Activated CD8-positive, alpha-beta T cell treated with anti-CD3 and anti-CD28 coated beads, Interleukin-2, amount 10 ng/mL, durations not matched to agents 7 days and 5 days (primary cell): ENCODE measurements around the gene DAAM1. TPM values are rescaled to one million over a fixed set of nuclear protein-coding genes. Genes with fewer than 3 reads are reported as not detected.

Experiments used
- ATAC-seq: fragments of 150-1000 bp; cut with Tn5 transposase; one replicate; pipeline ENCODE4 v1.10.0; 2021; ENCODE audit warnings: moderate library complexity
- CTCF ChIA-PET: fragments of 350-600 bp; sonication (Branson Sonifier 250); formaldehyde crosslinking; loops from one replicate; lab custom pipeline; 2021; ENCODE audit warnings: antibody characterized with exemption; lab: Charles Lee
- POLR2A ChIA-PET: fragments of 350-600 bp; sonication (Branson Sonifier 250); formaldehyde crosslinking; loops from one replicate; lab custom pipeline; 2021; ENCODE audit warnings: antibody characterized with exemption; lab: Charles Lee
- DNase-seq: peaks from one replicate; pipeline ENCODE4 v3.0.0-alpha.2; 2020
- H3K27ac Mint-ChIP-seq: one replicate; pipeline ENCODE4 v1.8.0; 2021; ENCODE audit warnings: mild to moderate bottlenecking, mixed read lengths
- H3K27me3 Mint-ChIP-seq: one replicate; pipeline ENCODE4 v1.8.0; 2021; ENCODE audit warnings: low read depth, mixed read lengths
- H3K36me3 Mint-ChIP-seq: one replicate; pipeline ENCODE4 v1.8.0; 2021; ENCODE audit warnings: low read depth, mixed read lengths
- H3K4me1 Mint-ChIP-seq: one replicate; pipeline ENCODE4 v1.8.0; 2021; ENCODE audit warnings: low read depth, mixed read lengths
- H3K4me3 Mint-ChIP-seq: one replicate; pipeline ENCODE4 v1.8.0; 2021; ENCODE audit warnings: mild to moderate bottlenecking, mixed read lengths
- H3K9me3 Mint-ChIP-seq: one replicate; pipeline ENCODE4 v1.8.0; 2022; ENCODE audit warnings: mixed read lengths; ENCODE audit not compliant: insufficient read depth
- total RNA-seq, 2 experiments: library from RNA; stranded (reverse); gene quantifications; one replicate each; pipeline ENCODE4 v1.2.3, GENCODE V29; 2021

DAAM1 gene
- total RNA-seq, 2 experiments from 2014 or later, result 20.4 to 24.9 TPM

GRCh38 chr14:59247801-59248584 is 59.5 kb downstream of the DAAM1 start:
- no peak overlapping the region for H3K4me3 Mint-ChIP-seq
- H3K9me3 Mint-ChIP-seq, result no peaks in the 10 kb centered on the region
- DNase-seq (no peak), ATAC-seq (no peak)
- ChIA-PET POLR2A (no interaction called here), CTCF (no interaction called here)
- H3K4me1 Mint-ChIP-seq, result peaks cover 7% of the 10 kb centered on the region
- H3K27me3 Mint-ChIP-seq, result no peaks in the 10 kb centered on the region
- H3K36me3 Mint-ChIP-seq, result peaks cover 5% of the 10 kb centered on the region
- no peak overlapping the region for H3K27ac Mint-ChIP-seq

DNA sequence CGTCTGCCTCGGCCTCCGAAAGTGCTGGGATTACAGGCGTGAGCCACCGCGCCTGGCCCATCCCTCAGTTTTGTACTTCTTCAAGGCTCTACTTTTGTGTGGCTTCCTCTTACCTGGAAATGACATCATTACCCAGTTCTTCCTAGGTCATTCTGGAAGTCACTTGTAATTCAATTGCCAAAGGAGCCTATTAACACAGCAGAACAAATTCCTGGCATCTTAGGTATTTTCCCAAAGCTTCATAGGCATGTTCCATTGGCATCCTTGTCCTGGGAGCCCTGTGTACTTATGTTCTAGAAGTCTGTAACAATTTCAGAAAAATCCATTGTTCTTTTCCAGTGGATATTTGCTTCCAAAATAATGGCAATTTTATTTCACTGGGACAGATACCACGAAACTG is 60.6 kb downstream of the DAAM1 start:
- no peak for DNase-seq
- Mint-ChIP-seq H3K36me3 (peaks cover 5% of the 10 kb centered on the region), H3K27ac (no peak overlapping the region), H3K27me3 (no peaks in the 10 kb centered on the region), H3K4me1 (peaks cover 7% of the 10 kb centered on the region), H3K9me3 (no peaks in the 10 kb centered on the region), H3K4me3 (no peak overlapping the region)
- ChIA-PET CTCF (no interaction called here), POLR2A (no interaction called here)
- no peak for ATAC-seq

DNA sequence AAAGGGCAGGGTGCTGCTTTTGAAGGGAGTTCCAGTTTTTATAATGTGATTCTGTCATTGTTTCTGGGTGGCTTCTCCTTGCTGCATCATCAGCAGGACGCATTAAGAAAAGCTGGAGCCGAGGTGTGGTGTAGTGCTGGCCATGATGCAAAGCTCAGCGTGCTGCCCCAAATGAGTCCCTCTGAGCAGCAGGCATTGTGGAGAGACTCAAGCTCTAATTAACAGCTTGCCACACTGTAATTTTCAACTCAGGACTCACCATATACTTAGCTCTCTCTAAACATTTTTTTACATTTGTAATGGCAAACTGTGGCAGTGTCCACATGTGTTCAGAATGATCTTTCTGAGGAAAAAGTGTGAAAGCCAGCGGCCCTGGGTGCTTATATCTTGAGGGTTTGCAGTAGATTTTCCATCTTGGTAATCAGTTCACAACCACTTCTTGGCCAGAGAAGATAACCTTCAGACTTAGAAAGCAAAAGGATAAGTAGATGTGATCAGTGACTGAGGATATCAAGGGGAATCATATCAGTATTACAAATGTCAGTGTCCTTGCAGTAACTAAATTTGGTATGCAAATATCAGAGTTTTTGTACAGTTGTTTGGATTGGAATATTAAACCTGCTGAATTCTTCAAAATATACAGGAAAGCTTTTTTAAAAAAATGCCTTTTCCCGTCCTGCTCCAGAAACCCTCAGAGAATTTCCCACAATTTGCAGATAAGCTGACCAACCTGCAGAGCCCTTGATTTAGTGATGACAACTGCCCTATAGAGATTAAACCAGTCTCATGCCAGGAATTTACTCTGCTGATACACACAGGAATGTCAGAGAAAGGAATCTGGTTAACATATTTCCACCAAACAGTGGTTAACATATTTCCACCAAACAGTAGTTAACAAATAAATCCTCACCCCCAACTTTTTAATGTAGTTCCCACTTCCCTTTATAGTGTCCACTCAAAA is 63.6 kb downstream of the DAAM1 start:
- DNase-seq (no peak), ATAC-seq (no peak)
- Mint-ChIP-seq H3K36me3 (peaks cover 5% of the 10 kb centered on the region), H3K4me3 (no peak overlapping the region), H3K9me3 (no peaks in the 10 kb centered on the region), H3K27ac (no peak overlapping the region), H3K4me1 (no peaks in the 10 kb centered on the region), H3K27me3 (no peaks in the 10 kb centered on the region)
- ChIA-PET POLR2A (no interaction called here), CTCF (interaction anchor here (0.8 kb wide), 1 partner anchor 11 kb away, joined by 3 read pairs; no protein-coding TSS in a partner anchor)

GRCh38 chr14:59252772-59253500 is 64.5 kb downstream of the DAAM1 start:
- ChIA-PET POLR2A (no interaction called here), CTCF (no interaction called here)
- Mint-ChIP-seq H3K4me3 (no peak overlapping the region), H3K9me3 (no peaks in the 10 kb centered on the region), H3K27ac (no peak overlapping the region), H3K27me3 (no peaks in the 10 kb centered on the region), H3K36me3 (peaks cover 7% of the 10 kb centered on the region), H3K4me1 (no peaks in the 10 kb centered on the region)
- DNase-seq (no peak), ATAC-seq (no peak)

DNA sequence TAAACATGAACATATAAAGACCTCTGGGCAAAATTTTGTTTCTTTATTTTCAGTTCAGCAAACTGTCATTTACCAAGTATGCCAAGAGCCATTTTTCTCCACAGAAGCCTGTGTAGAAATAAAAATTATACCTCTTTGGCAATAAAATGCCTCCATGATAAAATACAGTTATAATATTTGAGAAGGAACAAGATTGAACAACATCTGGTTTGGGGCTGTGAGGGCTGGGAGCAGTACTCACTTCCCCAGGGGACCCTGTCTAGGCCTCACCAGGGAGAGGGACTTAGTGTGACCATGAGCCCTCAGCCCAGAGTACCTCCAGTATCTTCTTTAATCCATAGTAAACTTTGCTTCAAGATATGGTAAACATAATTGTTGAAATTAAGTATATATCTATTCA is 65.1 kb downstream of the DAAM1 start:
- no peaks in the 10 kb centered on the region for H3K4me1 Mint-ChIP-seq
- no peaks in the 10 kb centered on the region for H3K27me3 Mint-ChIP-seq
- no peak overlapping the region for H3K4me3 Mint-ChIP-seq
- H3K36me3 Mint-ChIP-seq, result peaks cover 6% of the 10 kb centered on the region
- ATAC-seq (no peak), DNase-seq (no peak)
- POLR2A ChIA-PET, result no interaction called here
- CTCF ChIA-PET, result no interaction called here
- no peaks in the 10 kb centered on the region for H3K9me3 Mint-ChIP-seq
- H3K27ac Mint-ChIP-seq, result no peak overlapping the region

DNA sequence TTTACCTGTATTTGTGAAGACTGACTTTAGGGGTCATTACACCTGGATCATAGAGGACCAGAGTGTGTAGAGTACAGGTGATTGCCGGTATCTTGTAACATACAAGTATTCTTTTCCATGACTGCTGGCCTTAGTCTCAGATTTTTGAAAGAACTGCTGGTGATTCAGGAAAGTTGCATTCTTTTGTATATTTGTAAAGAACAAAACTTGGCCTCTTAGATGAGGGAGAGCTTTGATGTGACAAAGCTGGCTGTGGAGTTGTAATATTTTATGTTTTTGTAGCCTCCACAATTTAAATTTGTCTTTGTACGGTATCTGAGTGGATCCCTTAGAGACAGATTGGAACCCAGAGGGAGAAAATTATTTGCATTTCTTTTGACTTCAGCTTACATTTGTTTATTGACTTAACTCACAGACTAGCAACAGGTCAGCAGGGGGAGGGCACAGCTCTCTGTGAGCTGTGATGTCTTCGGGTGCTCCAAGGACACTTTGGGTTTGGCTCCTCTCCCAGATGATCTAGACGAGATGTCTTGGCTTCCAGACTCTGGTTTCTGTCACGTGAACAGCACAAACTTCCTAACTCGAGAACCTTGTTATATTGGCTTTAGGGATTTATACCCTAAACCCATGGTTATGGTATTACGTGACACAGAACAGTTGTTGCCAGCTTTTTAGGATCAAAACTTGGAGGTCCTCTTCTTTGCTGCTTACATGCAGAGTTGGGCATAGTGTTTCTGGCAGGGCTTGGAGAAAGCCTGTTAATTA is 65.9 kb downstream of the DAAM1 start:
- CTCF ChIA-PET, result no interaction called here
- no peaks in the 10 kb centered on the region for H3K9me3 Mint-ChIP-seq
- ATAC-seq, result no peak
- POLR2A ChIA-PET, result no interaction called here
- peaks cover 6% of the 10 kb centered on the region for H3K36me3 Mint-ChIP-seq
- H3K4me3 Mint-ChIP-seq, result no peak overlapping the region
- H3K27ac Mint-ChIP-seq, result no peak overlapping the region
- no peaks in the 10 kb centered on the region for H3K27me3 Mint-ChIP-seq
- no peak for DNase-seq
- H3K4me1 Mint-ChIP-seq, result peaks cover 3% of the 10 kb centered on the region

DNA sequence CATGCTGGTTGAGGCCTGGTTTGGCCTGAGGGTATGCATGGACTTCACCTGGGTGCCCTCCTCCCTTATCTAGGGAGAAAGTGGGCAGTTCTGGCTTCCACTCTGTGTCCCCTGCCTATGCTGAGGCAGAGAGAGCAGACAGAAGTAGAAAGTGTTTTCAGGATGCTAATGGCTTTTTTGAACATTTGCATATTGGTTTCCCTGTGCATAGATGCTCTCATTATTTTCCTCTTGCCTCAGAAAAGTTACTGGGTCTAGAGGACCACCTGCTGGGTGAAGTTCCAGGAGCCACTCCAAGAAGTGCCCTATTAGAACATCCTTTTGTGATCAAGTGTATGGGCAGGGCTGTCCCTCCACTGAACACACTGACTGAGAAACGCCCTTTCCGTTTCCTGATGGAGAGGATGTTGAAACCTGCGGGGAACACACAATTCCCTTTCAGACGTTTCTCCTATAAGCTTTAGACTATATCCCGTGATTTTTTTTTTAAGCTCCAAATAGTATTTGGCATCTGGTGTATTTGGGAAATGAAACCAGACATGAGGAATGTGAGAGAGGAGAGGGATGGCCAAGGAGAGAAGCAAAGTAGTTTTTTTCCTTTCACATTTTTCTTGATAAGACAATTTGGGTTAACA is 66.6 kb downstream of the DAAM1 start:
- CTCF ChIA-PET, result no interaction called here
- H3K27ac Mint-ChIP-seq, result no peak overlapping the region
- POLR2A ChIA-PET, result no interaction called here
- H3K4me1 Mint-ChIP-seq, result peaks cover 5% of the 10 kb centered on the region
- H3K9me3 Mint-ChIP-seq, result no peaks in the 10 kb centered on the region
- H3K27me3 Mint-ChIP-seq, result no peaks in the 10 kb centered on the region
- no peak overlapping the region for H3K4me3 Mint-ChIP-seq
- peaks cover 6% of the 10 kb centered on the region for H3K36me3 Mint-ChIP-seq
- ATAC-seq, result no peak
- DNase-seq, result no peak

DNA sequence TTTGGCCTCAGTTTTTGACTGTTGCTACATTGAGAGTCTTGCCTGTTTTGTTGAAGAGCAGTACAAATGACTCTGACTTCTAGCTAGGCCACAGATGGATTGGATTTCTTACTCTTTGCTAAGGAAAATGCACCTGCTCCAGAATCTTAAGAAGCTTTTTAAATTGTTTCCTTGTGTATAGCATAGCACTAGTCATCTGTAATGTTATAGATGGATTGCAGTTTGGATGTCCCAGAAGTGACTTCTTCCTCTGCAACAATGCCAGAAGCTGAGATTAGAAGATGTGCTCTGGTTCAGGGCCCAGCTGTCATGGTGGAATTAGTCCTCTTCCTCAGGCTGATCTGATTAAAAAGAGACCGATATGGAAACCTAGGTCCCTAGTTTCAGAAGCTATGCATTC is 67.9 kb downstream of the DAAM1 start:
- no peak for DNase-seq

GRCh38 chr14:59261334-59261733 is 72.9 kb downstream of the DAAM1 start:
- H3K4me1 Mint-ChIP-seq, result peaks cover 22% of the 10 kb centered on the region
- peaks cover 26% of the 10 kb centered on the region for H3K36me3 Mint-ChIP-seq
- ChIA-PET POLR2A (no interaction called here), CTCF (no interaction called here)
- no peak overlapping the region for H3K27ac Mint-ChIP-seq
- H3K4me3 Mint-ChIP-seq, result no peak overlapping the region
- no peak for DNase-seq
- H3K9me3 Mint-ChIP-seq, result no peaks in the 10 kb centered on the region
- no peaks in the 10 kb centered on the region for H3K27me3 Mint-ChIP-seq
- no peak for ATAC-seq

More for the DNA sequence above, 67.9 kb downstream of the DAAM1 start:
- H3K27me3 Mint-ChIP-seq, result no peaks in the 10 kb centered on the region
- peaks cover 5% of the 10 kb centered on the region for H3K4me1 Mint-ChIP-seq
- no peak for ATAC-seq
- peaks cover 6% of the 10 kb centered on the region for H3K36me3 Mint-ChIP-seq
- H3K27ac Mint-ChIP-seq, result no peak overlapping the region
- ChIA-PET POLR2A (no interaction called here), CTCF (no interaction called here)
- no peak overlapping the region for H3K4me3 Mint-ChIP-seq
- H3K9me3 Mint-ChIP-seq, result no peaks in the 10 kb centered on the region

- ChIA-PET POLR2A (no interaction called here), CTCF (interaction anchor here (0.5 kb wide), 1 partner anchor 11 kb away, joined by 3 read pairs; no protein-coding TSS in a partner anchor)
- H3K27me3 Mint-ChIP-seq, result no peaks in the 10 kb centered on the region
- H3K9me3 Mint-ChIP-seq, result no peaks in the 10 kb centered on the region
- no peak for ATAC-seq
- peaks cover 29% of the 10 kb centered on the region for H3K4me1 Mint-ChIP-seq
- H3K4me3 Mint-ChIP-seq, result no peak overlapping the region
- H3K36me3 Mint-ChIP-seq, result peaks cover 33% of the 10 kb centered on the region
- no peak overlapping the region for H3K27ac Mint-ChIP-seq
- DNase-seq, result no peak
These were observed 74.4 kb downstream of the DAAM1 start for GRCh38 chr14:59262717-59263454.
